HUES48 (cell line): ENCODE results near the gene PROCA1.
"Not testable (repeated sequence)": the region's sequence is repeated elsewhere in the genome, so short reads cannot be mapped to it uniquely, and the experiment has no call there.

Experiments used
- H3K27ac ChIP-seq: one replicate; pipeline ENCODE4 v1.7.0; 2013; ENCODE audit warnings: low read depth, low read length, inconsistent platforms
- H3K27me3 ChIP-seq: 2 replicates; pipeline ENCODE4 v1.6.1; 2013; ENCODE audit warnings: mild to moderate bottlenecking, low read length; ENCODE audit not compliant: control insufficient read depth, insufficient read depth
- H3K36me3 ChIP-seq: 2 replicates; pipeline ENCODE4 v1.6.1; 2013; ENCODE audit warnings: low read length; ENCODE audit not compliant: control insufficient read depth, insufficient read depth
- H3K4me1 ChIP-seq: 2 replicates; pipeline ENCODE4 v1.6.1; 2013; ENCODE audit warnings: mild to moderate bottlenecking, low read length; ENCODE audit not compliant: control insufficient read depth, insufficient read depth
- H3K4me3 ChIP-seq: 2 replicates; pipeline ENCODE4 v1.5.1; 2013; ENCODE audit warnings: mild to moderate bottlenecking, low read depth, low read length
- H3K9ac ChIP-seq: 2 replicates; pipeline ENCODE4 v1.6.1; 2013; ENCODE audit warnings: mild to moderate bottlenecking, low read depth, low read length, moderate library complexity
- H3K9me3 ChIP-seq: 2 replicates; pipeline ENCODE4 v1.6.1; 2013; ENCODE audit warnings: low read length; ENCODE audit not compliant: control insufficient read depth, insufficient read depth

PROCA1 gene

GRCh38 chr17:28682655-28683054 is 29.0 kb downstream of the PROCA1 start:
- Histone ChIP-seq H3K4me3 (no peak overlapping the region), H3K9me3 (no peaks in the 10 kb centered on the region), H3K4me1 (no peaks in the 10 kb centered on the region), H3K27me3 (no peaks in the 10 kb centered on the region), H3K27ac (no peak overlapping the region), H3K9ac (no peak overlapping the region), H3K36me3 (peaks cover 95% of the 10 kb centered on the region)

GRCh38 chr17:28675980-28676379 is 35.7 kb downstream of the PROCA1 start:
- Histone ChIP-seq H3K9me3 (no peaks in the 10 kb centered on the region), H3K36me3 (peaks cover 96% of the 10 kb centered on the region), H3K27ac (no peak overlapping the region), H3K27me3 (no peaks in the 10 kb centered on the region), H3K9ac (no peak overlapping the region), H3K4me3 (no peak overlapping the region), H3K4me1 (no peaks in the 10 kb centered on the region)

GRCh38 chr17:28675490-28675889 is 36.2 kb downstream of the PROCA1 start:
- Histone ChIP-seq H3K4me3 (no peak overlapping the region), H3K27me3 (no peaks in the 10 kb centered on the region), H3K27ac (no peak overlapping the region), H3K9me3 (no peaks in the 10 kb centered on the region), H3K36me3 (peaks cover 94% of the 10 kb centered on the region), H3K9ac (no peak overlapping the region), H3K4me1 (no peaks in the 10 kb centered on the region)

GRCh38 chr17:28669918-28670317 is 41.8 kb downstream of the PROCA1 start:
- H3K9ac ChIP-seq = no peak overlapping the region
- H3K27me3 ChIP-seq = no peaks in the 10 kb centered on the region
- no peak overlapping the region for H3K27ac ChIP-seq
- H3K4me3 ChIP-seq = no peak overlapping the region
- H3K36me3 ChIP-seq = peaks cover 67% of the 10 kb centered on the region
- H3K9me3 ChIP-seq = no peaks in the 10 kb centered on the region
- no peaks in the 10 kb centered on the region for H3K4me1 ChIP-seq

DNA sequence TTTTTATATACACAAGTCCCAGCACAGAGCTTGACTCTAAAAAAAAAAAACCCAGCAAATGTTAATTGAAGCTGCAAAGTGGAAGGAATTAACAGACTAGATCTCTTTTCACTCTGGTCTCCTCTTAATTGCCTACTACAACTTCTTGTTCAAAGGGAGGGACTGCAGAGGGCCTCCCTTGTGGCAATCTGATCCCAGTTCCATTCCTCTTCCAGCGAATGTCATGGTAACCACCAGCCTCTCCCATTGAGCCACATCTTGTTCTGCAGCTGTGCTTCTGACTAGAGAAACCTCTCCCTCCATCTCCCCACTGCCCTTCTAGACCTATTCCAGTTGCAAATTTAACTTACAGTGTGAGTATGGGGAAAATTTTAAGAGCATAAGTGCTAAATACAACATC is 43.8 kb downstream of the PROCA1 start:
- H3K9me3 ChIP-seq = no peaks in the 10 kb centered on the region
- H3K4me3 ChIP-seq = no peak overlapping the region
- H3K27ac ChIP-seq = no peak overlapping the region
- peaks cover 46% of the 10 kb centered on the region for H3K36me3 ChIP-seq
- no peak overlapping the region for H3K9ac ChIP-seq
- peaks cover 6% of the 10 kb centered on the region for H3K4me1 ChIP-seq
- no peaks in the 10 kb centered on the region for H3K27me3 ChIP-seq

- Histone ChIP-seq H3K4me1 (peaks cover 7% of the 10 kb centered on the region), H3K36me3 (peaks cover 28% of the 10 kb centered on the region), H3K9ac (no peak overlapping the region), H3K4me3 (no peak overlapping the region), H3K27me3 (no peaks in the 10 kb centered on the region), H3K9me3 (no peaks in the 10 kb centered on the region), H3K27ac (no peak overlapping the region)
Observed at GRCh38 chr17:28665994-28666393, 45.7 kb downstream of the PROCA1 start.

GRCh38 chr17:28663723-28664122 is 48.0 kb downstream of the PROCA1 start:
- no peaks in the 10 kb centered on the region for H3K27me3 ChIP-seq
- H3K9ac ChIP-seq = no peak overlapping the region
- H3K36me3 ChIP-seq = peaks cover 22% of the 10 kb centered on the region
- no peak overlapping the region; the same call in 1 of the 2 replicates for H3K4me3 ChIP-seq
- peaks cover 11% of the 10 kb centered on the region for H3K9me3 ChIP-seq
- no peak overlapping the region for H3K27ac ChIP-seq
- H3K4me1 ChIP-seq = peaks cover 7% of the 10 kb centered on the region

DNA sequence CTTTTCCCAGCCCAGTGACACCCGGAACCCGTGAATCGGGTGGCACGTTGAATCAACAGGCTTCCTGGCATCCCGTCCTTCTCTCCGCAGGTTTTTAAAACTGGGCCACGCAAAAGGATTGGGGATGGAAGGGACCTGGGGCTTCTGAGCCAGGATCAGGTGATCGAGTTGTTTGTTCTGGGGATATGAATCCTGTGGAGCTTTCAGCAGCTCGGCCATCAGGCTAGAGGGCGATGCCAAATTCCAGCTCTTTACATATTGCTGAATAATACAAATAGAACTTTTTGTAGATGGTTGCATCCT is 49.2 kb downstream of the PROCA1 start:
- Histone ChIP-seq H3K27ac (peak overlapping the region; percentile 97), H3K4me3 (peak overlapping the region; percentile 95), H3K4me1 (peaks cover 7% of the 10 kb centered on the region), H3K9ac (peak overlapping the region; percentile 80), H3K27me3 (no peaks in the 10 kb centered on the region), H3K36me3 (peaks cover 20% of the 10 kb centered on the region), H3K9me3 (peaks cover 11% of the 10 kb centered on the region)

GRCh38 chr17:28661635-28662526 is 49.8 kb downstream of the PROCA1 start, which contains the start of the genes SDF2 and SUPT6H:
TSS of gene SDF2 (minus strand) at chr17:28661906. CDS start at chr17:28661876, 30 bp downstream.
TSS of gene SUPT6H (plus strand) at chr17:28662205. CDS start at chr17:28673402, 11,197 bp downstream.
- Histone ChIP-seq H3K27ac (peak within 1 kb of the TSS; percentile 97), H3K4me1 (peaks cover 7% of the 10 kb centered on the region), H3K9me3 (peaks cover 11% of the 10 kb centered on the region), H3K9ac (peak within 1 kb of the TSS; percentile 80), H3K27me3 (no peaks in the 10 kb centered on the region), H3K36me3 (peaks cover 18% of the 10 kb centered on the region), H3K4me3 (peak within 1 kb of the TSS; percentile 95)

DNA sequence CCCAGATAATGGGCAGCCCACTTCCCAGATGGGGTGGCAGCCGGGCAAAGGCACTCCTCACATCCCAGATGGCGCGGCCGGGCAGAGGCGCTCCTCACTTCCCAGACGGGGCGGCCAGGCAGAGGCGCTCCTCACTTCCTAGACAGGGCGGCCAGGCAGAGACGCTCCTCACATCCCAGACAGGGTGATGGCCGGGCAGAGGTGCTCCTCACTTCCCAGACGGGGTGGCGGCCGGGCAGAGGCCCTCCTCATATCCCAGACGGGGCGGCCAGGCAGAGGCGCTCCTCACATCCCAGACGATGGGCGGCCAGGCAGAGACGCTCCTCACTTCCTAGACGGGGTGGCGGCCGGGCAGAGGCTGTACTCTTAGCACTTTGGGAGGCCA is 52.2 kb downstream of the PROCA1 start:
- H3K9me3 ChIP-seq = peaks cover 11% of the 10 kb centered on the region
- H3K36me3 ChIP-seq = peaks cover 16% of the 10 kb centered on the region
- H3K4me1 ChIP-seq = not testable (repeated sequence)

DNA sequence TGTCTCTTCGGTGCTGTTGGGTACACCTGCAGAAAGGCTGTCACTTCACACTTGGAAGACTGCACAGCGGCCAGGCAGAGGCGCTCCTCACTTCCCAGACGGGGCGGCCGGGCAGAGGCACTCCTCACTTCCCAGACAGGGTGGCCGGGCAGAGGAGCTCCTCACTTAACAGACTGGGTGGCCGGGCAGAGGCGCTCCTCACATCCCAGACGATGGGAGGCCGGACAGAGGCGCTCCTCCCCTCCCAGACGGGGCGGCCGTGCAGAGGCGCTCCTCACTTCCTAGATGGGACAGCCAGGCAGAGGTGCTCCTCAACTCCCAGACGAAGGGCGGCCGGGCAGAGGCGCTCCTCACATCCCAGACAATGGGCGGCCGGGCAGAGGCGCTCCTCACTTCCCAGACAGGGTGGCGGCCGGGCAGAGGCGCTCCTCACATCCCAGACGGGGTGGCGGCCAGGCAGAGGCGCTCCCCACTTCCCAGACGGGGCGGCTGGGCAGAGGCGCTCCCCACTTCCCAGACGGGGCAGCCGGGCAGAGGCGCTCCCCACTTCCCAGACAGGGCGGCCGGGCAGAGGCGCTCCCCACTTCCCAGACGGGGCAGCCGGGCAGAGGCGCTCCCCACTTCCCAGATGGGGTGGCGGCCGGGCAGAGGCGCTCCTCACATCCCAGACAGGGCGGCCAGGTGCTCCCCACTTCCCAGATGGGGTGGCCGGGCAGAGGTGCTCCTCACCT is 52.8 kb downstream of the PROCA1 start:
- not testable (repeated sequence) for H3K4me3 ChIP-seq, H3K27ac ChIP-seq, H3K4me1 ChIP-seq, H3K27me3 ChIP-seq, H3K9ac ChIP-seq
- peaks cover 11% of the 10 kb centered on the region for H3K9me3 ChIP-seq
- H3K36me3 ChIP-seq = peaks cover 16% of the 10 kb centered on the region

More for the DNA sequence above, 52.2 kb downstream of the PROCA1 start:
- not testable (repeated sequence) for H3K27me3 ChIP-seq, H3K4me3 ChIP-seq, H3K27ac ChIP-seq, H3K9ac ChIP-seq
